Measurements from ENCODE around the gene COL16A1. TPM values are rescaled to one million over a fixed set of nuclear protein-coding genes. Genes with fewer than 3 reads are reported as not detected.

Gene COL16A1
- total and polyA plus RNA-seq, 2 of the 13 experiments (the other 11 are each of a cell fraction or from before 2014, with no cell fraction given), result 4.3 to 12.2 TPM

DNA sequence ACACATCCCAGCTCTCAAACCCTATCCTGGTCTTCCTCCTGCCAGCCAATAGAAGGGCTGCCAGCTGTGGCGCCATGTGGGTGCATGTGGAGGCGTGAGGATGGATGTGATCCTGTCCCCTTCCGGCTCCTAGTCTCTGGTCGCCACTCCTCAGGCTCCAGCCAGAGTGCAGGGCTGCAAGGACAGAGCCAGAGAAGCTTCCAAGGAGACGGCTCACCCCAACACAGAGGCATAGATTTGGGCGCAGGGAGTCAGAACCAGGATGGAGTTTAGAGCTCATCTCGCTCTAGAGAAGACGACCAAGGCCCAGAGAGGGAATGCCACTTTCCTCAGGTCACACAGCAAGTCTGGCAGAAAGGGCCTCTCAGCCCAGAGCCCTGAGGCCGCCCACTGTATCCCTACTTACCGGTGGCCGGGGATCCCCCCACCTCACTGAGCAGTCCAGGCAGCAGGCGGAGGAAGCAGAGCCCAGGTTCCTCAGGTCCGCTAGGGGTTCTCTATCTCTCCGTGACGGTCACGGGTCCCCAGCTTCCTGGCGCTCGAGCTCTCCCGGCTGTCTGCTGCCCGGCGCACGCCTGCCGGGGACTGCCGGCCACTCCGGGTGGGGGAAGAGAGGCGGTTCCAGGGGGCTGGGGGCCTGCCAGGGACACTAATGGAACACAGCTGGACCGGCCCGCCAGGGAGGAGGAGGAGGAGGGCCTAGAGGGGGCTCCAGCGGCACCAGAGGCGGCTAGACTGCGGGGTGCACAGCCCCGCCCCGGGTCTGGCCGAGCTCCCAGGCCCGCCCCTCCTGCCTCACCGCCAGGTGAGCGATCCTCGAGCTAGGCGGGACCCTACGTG is at the start of gene COL16A1 (continued):
- TF ChIP-seq, protein P1, sequence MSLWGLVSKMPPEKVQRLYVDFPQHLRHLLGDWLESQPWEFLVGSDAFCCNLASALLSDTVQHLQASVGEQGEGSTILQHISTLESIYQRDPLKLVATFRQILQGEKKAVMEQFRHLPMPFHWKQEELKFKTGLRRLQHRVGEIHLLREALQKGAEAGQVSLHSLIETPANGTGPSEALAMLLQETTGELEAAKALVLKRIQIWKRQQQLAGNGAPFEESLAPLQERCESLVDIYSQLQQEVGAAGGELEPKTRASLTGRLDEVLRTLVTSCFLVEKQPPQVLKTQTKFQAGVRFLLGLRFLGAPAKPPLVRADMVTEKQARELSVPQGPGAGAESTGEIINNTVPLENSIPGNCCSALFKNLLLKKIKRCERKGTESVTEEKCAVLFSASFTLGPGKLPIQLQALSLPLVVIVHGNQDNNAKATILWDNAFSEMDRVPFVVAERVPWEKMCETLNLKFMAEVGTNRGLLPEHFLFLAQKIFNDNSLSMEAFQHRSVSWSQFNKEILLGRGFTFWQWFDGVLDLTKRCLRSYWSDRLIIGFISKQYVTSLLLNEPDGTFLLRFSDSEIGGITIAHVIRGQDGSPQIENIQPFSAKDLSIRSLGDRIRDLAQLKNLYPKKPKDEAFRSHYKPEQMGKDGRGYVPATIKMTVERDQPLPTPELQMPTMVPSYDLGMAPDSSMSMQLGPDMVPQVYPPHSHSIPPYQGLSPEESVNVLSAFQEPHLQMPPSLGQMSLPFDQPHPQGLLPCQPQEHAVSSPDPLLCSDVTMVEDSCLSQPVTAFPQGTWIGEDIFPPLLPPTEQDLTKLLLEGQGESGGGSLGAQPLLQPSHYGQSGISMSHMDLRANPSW (CRISPR knock-in tag; IDR thresholded peaks at IDR 0.05; ENCODE audit: borderline replicate concordance), result no peak
- TF ChIP-seq RFX1 (IDR thresholded peaks at IDR 0.05) (no peak), ZNF20 (CRISPR knock-in tag; IDR thresholded peaks at IDR 0.05) (no peak), SP5 (CRISPR knock-in tag; IDR thresholded peaks at IDR 0.05; ENCODE audit: borderline replicate concordance, low read depth) (0 out of 2 replicates have a peak, but pooled peaks have one; percentile 14), KLF15 (CRISPR knock-in tag; IDR thresholded peaks at IDR 0.05; ENCODE audit: borderline replicate concordance) (no peak), ZNF256 (CRISPR knock-in tag; conservative IDR thresholded peaks at IDR 0.05) (no peak), KAT7 (CRISPR knock-in tag; IDR thresholded peaks at IDR 0.05; ENCODE audit: borderline replicate concordance) (0 out of 2 replicates have a peak, but pooled peaks have one; percentile 20), ZNF274 (CRISPR knock-in tag; IDR thresholded peaks at IDR 0.05) (0 out of 2 replicates have a peak, but pooled peaks have one; percentile 38), MXI1 (IDR thresholded peaks at IDR 0.05; ENCODE audit: borderline replicate concordance, low read depth, low read length) (no peak), RBM39 (IDR thresholded peaks at IDR 0.05; ENCODE audit: low read depth, low read length, poor library complexity, severe bottlenecking) (peak; percentile 48), ZBTB7B (CRISPR knock-in tag; IDR thresholded peaks at IDR 0.05) (peak; percentile 15; the same call in 1 of the 2 replicates), ZNF557 (CRISPR knock-in tag; IDR thresholded peaks at IDR 0.05) (no peak), ZBTB42 (CRISPR knock-in tag; IDR thresholded peaks at IDR 0.05) (0 out of 2 replicates have a peak, but pooled peaks have one; percentile 41), SAP130 (CRISPR knock-in tag; IDR thresholded peaks at IDR 0.05; ENCODE audit: low read depth) (peak; percentile 18; the same call in 1 of the 2 replicates)
- TF ChIP-seq, protein P2, sequence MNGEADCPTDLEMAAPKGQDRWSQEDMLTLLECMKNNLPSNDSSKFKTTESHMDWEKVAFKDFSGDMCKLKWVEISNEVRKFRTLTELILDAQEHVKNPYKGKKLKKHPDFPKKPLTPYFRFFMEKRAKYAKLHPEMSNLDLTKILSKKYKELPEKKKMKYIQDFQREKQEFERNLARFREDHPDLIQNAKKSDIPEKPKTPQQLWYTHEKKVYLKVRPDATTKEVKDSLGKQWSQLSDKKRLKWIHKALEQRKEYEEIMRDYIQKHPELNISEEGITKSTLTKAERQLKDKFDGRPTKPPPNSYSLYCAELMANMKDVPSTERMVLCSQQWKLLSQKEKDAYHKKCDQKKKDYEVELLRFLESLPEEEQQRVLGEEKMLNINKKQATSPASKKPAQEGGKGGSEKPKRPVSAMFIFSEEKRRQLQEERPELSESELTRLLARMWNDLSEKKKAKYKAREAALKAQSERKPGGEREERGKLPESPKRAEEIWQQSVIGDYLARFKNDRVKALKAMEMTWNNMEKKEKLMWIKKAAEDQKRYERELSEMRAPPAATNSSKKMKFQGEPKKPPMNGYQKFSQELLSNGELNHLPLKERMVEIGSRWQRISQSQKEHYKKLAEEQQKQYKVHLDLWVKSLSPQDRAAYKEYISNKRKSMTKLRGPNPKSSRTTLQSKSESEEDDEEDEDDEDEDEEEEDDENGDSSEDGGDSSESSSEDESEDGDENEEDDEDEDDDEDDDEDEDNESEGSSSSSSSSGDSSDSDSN (CRISPR knock-in tag; IDR thresholded peaks at IDR 0.05), result no peak
- TF ChIP-seq, protein P3, sequence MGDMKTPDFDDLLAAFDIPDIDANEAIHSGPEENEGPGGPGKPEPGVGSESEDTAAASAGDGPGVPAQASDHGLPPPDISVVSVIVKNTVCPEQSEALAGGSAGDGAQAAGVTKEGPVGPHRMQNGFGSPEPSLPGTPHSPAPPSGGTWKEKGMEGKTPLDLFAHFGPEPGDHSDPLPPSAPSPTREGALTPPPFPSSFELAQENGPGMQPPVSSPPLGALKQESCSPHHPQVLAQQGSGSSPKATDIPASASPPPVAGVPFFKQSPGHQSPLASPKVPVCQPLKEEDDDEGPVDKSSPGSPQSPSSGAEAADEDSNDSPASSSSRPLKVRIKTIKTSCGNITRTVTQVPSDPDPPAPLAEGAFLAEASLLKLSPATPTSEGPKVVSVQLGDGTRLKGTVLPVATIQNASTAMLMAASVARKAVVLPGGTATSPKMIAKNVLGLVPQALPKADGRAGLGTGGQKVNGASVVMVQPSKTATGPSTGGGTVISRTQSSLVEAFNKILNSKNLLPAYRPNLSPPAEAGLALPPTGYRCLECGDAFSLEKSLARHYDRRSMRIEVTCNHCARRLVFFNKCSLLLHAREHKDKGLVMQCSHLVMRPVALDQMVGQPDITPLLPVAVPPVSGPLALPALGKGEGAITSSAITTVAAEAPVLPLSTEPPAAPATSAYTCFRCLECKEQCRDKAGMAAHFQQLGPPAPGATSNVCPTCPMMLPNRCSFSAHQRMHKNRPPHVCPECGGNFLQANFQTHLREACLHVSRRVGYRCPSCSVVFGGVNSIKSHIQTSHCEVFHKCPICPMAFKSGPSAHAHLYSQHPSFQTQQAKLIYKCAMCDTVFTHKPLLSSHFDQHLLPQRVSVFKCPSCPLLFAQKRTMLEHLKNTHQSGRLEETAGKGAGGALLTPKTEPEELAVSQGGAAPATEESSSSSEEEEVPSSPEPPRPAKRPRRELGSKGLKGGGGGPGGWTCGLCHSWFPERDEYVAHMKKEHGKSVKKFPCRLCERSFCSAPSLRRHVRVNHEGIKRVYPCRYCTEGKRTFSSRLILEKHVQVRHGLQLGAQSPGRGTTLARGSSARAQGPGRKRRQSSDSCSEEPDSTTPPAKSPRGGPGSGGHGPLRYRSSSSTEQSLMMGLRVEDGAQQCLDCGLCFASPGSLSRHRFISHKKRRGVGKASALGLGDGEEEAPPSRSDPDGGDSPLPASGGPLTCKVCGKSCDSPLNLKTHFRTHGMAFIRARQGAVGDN (CRISPR knock-in tag; IDR thresholded peaks at IDR 0.05), result peak; percentile 53
- TF ChIP-seq, protein P4, sequence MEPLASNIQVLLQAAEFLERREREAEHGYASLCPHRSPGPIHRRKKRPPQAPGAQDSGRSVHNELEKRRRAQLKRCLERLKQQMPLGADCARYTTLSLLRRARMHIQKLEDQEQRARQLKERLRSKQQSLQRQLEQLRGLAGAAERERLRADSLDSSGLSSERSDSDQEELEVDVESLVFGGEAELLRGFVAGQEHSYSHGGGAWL (CRISPR knock-in tag; IDR thresholded peaks at IDR 0.05), result 0 out of 2 replicates have a peak, but pooled peaks have one; percentile 27
- TF ChIP-seq, protein P5, sequence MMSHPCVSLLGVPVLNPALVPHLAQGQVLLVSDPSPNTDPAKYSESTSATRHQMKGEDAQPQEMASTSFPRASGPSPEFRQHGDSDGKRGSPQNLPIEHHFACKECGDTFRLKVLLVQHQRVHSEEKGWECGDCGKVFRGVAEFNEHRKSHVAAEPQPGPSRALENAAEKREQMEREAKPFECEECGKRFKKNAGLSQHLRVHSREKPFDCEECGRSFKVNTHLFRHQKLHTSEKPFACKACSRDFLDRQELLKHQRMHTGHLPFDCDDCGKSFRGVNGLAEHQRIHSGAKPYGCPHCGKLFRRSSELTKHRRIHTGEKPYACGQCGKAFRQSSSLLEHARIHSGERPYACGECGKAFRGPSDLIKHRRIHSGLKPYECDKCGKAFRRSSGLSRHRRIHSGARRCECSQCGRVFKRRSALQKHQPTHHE (CRISPR knock-in tag; IDR thresholded peaks at IDR 0.05; ENCODE audit: borderline replicate concordance), result no peak
